HG02973 (cell line): ENCODE measurements around the gene CRYBG3.

Source experiments
- ATAC-seq: cut with Tn5 transposase; IDR thresholded peaks from one replicate; pipeline ENCODE4 v1.9.1; 2021; ENCODE audit warnings: moderate library complexity; ENCODE audit not compliant: unreplicated experiment

The CRYBG3 gene

DNA sequence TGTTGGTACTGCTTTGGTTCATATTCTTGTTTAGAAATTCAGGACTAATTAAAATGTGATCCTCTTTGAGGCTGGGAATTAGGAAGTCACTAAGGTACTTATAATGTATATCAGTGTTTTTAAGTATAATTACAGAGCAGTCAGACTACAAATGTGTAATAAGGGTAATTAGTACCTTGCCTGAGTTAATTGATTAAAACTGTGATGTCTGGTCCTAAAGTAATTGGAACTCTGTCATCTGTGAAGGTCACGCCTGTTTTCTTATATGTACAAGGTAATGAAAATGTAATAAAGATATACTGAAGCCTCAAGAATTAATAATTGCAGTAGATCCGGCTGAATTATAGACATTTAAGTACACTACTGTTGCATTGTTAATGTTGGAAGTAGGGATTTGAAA lies 117.6 kb downstream of the CRYBG3 start:
- ATAC-seq, result no peak

DNA sequence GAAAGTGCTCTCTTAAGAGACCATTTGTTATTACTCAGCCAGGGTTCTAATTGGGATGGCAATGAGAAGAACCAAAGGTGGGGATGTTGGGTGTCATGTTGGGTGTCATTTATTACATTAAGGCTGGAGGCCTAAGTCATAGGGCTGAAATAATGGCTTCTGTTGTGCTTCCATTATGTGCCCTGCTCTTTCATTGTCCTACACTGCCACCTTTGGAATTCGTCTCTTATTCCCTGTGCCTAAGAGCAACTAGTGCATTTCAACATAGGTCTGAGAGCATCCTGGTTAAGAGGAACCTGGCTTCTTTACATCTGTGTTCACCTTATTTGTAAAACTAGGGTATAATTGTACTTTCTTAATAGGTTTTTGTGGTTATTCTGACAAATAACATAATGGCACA lies 118.2 kb downstream of the CRYBG3 start:
- ATAC-seq, result no peak

DNA sequence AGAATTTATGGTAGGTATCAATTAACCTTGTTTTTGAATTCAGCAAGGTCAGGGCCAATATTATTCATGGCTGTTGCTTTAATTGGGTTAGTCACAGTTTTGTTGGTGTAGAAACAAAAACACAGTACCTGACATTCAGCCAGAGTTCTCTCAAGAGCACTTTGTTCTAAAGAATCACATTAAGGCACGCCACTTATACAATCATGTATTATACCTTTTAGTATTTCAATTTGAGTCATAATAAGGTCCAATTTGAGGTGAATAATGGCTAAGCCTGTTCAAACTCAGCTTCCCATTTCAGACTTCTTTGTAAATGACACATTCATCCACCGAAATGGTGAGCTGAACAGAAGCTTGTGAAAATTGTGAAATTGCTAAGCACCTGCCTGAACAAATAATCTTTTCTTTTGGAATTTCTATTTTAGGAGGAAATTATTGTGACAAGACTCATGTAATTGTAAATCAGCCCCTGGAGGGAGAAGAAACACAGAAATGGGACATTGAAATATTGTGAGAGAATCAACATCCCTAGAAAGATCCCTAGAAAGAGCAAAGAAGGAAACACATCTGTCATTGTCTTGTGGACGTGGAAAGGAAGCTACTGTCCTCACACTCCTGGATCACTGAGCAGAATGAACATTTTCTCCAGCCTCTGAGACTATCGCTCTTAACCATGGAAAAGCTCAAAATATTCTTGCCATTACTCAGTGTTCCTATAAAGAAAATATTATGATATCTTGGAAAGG lies 121.2 kb downstream of the CRYBG3 start:
- no peak for ATAC-seq

DNA sequence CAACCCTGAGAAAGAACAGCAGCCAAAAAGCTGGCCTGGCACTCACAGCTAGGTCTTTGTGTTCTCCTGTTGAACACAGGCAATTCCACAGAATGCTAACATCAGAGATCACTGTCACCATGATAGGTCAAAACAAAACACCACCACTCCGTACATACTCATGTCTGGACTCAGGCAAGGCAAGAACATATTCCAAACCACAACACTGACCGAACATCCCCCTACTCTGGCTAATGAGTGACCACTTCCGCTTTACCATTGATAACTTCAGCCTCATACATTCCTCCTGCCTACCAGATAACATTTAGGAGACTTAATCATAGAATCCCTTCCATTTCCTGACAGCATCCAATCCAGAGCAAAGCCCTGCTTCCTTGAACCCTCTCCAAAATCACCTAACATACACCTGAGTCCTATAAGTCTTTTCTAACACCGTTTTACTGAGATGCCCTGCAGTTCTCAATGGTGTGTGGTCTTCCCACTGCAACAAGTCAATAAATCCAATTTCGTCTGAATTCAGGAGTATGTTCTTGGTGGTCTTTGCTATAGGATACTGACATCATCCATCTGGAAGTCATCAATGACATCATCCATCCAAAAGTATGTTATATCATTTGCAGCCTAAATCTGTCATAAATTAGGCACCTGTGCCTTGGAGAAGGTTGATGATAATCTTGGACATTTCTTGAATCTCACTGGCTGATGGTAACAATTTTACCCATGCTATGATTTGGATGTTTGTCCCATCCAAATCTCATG lies 126.7 kb downstream of the CRYBG3 start:
- no peak for ATAC-seq

DNA sequence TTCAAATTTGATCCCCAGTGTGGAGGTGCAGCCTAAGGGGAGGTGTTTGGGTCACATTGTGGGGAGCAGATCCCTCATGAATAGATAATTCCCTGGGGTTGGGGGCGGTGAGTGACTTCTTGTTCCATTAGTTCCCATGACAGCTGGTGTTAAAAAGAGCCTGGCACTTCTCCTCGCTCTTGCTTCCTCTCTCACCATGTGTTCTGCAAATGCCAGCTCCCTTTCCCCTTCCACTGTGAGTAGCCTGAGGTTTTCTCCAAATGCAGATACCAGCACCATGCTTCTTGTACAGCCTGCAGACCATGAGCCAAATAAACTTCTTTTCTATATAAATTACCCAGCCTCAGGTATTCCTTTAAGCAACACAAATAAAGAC lies 127.3 kb downstream of the CRYBG3 start:
- ATAC-seq, result no peak

DNA sequence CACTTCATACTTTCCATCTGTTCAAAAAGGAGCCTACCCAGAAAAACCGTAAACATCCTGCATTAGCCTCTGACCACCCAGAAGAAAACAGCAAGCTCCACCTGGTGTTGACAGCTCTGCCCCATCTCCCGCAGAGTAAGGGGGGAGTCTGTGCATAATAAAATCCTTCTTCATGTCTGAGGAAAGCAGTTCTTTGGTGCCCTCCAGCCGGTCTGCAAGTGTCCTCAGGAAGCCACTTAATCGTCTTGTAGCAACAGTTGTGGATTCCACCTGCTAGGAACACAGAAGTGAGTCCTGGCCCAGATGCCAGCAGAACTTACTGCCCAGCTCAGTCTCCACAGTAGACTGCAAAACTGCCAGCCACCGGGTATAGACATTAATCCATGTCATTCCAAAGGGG lies 127.9 kb downstream of the CRYBG3 start:
- no peak for ATAC-seq

DNA sequence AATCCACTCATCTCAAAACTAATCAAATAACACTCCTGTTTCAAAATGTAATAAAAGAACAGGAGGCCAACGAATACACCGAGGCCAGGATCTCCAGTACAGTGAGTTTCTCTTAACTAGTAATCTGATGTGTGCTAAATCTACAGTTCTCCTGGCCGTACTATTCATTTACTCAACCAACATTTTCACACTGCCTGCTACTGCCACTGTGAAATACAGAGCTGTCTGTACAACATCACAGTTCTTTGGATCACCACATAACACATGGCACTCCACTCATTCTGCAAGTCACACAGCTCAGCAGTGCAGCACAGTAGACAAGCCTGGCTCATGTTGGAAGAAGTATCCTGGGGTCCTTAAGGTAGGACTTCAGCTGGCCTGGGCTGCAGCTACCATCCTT lies 128.5 kb downstream of the CRYBG3 start:
- no peak for ATAC-seq

DNA sequence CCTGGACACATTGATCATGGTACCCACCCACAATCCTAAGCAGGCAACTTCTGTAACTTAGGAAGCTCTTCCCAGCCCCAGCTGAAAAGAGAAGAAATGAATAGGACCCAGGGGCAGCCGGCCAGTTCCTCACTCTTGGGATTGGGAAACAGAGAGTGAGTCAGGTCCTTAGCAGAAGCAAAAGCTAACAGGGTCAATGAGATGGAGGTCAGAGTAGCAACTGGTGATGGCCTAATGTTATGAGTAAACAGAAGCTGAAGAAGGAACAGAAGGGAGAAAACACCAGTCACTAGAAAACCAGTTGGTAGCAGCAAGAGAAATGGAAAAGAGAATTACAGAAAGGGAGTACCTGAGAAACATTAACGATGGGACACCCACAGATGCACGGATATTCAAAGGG lies 130.5 kb downstream of the CRYBG3 start:
- no peak for ATAC-seq

DNA sequence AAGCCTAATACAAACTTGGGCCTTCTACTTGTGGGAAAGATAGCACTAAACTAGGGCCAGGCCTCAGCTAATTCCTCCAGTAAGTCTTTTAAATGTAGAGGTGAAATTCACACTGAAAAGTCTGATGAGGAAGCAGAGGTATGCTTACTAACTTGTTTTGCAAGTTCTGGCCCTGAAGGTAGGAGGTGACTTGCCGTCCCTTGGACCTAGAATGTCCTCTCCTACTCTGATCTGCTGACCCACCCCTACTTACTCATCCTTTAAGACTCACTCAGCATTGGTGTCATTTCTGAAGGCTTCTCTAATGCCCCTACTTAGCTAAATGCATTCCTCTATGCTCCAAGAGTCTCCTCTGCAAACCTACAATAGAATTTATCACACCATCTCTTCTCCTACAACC lies 131.1 kb downstream of the CRYBG3 start:
- ATAC-seq, result no peak

DNA sequence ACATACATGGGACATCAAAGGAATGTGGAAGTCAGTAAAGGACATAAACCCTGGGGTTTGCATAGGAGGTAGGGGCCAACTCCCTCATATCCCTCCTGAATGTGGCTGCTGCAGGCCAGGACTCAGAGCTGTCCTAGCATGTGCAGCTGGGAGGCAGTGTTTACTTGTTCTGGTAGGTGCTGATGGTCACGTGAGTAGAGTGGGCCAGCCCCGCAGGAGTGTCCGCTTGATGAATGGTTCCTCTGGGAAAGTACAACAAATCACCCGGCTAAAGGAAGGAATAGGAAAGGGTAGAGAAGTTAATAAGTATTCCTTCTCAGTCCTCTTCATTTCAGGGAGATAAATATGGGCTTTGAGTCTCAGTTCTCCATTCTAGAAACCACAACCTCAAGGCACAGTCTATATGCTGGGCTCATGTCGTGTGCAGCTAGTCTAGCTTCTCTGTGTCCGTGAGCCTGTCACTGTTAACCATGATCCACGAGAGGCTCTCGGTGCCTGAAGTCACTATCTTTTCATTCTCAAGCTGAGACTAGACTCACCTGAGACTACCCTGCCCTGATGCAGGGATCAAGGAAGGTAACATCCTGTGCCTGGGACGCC lies 132.5 kb downstream of the CRYBG3 start:
- no peak for ATAC-seq

DNA sequence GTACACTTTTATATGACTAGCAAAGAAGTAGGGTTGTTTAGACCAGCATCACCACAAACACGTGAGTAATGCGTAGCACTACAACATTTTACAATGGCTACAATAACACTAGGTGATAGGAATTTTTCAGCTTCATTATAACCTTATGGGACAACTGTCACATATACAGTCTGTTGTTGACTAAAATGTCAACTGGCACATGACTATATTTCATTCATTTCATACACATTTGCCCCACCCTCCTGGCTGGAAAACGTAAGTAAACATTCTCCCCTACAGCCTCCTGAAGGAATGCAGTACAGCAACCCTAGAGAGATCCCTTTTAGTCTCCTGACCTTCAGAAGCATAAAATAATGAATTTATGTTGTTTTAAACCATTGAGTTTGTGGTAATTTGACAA lies 134.2 kb downstream of the CRYBG3 start:
- ATAC-seq, result no peak

DNA sequence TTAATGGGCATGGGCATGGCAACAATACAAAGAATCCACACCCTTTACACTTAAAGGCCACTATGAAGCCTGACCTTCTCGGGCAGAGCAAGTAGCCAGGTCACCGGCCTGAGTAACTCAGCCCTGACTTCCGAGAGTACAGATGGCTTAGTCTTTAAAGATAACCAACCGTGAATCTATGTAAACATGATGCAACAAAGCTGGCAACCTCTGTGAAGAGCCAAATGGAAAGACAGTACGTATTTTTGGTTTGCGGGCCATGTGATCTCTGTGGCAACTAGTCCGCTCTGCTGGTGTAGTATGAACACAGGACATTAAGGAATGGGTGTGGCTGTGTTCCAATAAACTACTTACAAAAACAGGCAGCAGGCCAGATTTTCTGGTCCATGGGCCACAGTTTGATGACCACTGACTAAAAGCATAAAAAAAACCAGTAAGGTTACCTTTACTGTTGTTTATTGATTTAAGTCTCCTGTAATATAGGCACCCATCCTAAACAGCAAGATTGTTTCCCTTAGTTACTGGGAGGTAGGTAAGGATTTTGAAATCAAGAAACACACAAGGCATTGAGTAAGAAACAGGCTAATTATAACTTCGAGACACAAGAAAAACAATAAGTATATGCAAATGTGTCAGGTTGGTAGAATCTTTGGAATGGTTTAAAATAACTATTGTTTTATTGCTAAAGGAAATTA lies 136.0 kb downstream of the CRYBG3 start:
- no peak for ATAC-seq

DNA sequence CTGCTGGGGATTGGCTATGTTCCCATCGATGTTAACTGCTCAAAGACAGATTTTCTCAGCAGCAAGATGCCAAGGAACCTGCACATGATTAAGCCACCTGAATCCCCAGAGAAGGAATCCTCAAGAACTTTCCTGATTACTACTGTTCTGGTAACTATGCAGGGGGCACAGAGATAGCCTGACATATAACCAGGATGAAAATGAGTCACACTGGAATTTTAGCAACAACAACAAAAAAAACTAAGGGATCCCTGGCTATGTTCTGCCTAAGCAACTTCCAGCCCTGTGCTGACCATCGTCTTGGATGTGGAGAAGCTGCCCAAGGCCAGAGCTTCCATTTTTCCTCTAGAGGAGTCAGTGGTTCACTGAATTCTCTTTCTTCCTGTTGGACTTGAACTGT lies 136.6 kb downstream of the CRYBG3 start:
- no peak for ATAC-seq

DNA sequence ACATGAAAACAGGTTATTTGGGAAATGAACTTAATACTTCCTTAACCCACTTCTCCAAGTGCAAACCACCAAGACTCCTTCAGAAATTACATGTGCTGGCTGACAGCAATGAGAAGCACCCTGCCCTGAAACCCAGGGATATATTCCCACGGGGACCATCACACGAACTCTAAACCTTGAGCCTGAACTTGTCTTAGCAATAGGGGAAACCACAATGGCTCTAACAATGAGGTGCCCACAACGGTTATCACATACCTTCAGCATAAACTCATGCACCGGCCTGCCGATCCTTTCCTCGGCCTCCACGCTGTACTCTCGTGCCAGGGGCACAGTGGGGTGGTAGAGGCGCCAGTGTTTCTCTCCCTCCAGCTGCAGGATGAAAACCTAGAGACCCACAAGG lies 137.0 kb downstream of the CRYBG3 start:
- no peak for ATAC-seq

DNA sequence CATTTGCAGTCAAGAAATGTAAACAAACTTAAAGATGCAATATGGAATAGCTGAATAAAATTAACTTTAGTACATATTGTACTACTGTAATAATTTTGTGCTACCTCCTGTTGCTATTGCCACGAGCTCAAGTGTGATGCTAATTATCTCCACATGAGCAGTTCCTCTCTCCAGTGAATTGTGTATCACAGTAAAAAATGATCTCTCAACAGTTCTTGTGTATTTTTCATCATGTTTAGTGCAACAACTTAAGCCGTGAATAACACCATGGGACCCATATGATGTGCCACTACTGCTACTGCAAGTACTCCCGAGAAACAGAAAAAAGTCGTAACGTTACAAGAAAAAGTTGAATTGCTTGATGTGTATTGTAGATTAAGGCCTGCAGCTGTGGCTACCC lies 138.1 kb downstream of the CRYBG3 start:
- ATAC-seq, result no peak

DNA sequence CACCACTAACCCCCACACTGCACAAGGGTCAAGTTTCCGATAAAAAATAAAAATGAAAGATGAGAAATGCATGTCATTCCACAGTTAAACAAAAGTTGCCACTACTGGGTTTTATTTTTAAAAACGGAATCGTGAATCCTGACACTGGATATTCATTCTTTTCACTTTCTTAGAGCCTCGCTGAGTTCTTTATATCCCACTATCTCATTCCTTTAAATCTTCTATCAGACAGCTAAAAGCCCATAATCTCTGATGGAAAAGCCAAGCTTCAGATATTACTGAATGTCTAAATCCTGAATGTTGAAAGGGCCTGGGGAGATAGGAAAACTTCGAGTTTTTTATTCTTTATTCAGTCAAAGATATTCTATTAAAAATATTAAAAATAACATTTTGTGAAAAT lies 138.7 kb downstream of the CRYBG3 start:
- ATAC-seq, result no peak

DNA sequence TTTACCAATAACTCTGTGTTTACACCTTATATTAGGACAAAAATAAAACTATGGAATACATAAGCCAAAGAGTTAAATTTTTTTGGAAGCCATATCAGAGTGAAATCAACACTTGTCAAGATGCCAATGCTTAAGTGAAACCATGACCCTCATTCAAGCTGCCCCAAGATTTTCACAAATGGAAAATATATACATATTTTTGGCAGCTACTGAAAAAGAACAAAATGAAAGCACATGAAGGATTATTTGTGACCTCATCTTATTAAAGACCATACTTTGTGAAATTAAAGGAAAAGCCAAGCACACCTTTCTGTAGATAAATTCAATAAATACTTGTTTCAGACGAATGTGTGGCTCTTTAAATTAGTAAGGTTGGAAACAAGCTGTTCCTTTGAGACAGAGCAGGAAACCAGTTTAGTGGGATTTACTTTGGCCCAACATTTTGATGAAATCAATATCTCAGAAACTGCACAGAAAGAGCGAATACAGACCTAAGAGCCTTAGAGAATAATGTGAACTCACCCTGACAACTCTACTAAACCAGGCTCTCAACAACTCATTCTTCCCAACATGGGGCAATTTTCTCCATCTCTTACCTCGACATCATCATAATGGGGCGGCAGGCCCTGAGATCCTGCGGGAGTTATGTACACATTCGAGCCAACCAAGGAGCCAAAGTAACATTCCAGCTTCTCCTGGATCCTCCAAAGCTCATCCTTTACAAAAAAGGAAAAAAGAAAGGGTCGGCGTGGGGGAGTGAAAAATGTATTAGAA lies 139.4 kb downstream of the CRYBG3 start:
- ATAC-seq, result no peak

DNA sequence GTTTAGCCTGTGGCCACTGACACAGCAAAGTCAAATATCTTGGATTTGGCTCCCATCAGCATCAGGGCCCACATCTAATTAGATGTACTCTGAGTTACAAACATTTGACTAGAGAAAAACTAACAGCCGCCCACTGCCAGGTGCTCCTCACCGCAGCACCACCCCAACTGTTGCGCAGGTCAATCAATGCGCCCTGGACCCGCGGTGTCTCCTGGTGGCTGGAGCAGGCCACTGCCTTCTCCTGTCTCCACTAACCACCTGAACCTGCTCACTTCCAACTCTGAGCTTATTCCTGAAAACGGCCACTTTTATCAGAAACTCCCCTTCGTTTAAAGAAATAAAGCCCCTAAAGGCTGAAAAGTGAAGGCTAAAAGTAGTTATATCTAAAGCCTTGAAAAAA lies 146.2 kb downstream of the CRYBG3 start:
- ATAC-seq, result no peak

DNA sequence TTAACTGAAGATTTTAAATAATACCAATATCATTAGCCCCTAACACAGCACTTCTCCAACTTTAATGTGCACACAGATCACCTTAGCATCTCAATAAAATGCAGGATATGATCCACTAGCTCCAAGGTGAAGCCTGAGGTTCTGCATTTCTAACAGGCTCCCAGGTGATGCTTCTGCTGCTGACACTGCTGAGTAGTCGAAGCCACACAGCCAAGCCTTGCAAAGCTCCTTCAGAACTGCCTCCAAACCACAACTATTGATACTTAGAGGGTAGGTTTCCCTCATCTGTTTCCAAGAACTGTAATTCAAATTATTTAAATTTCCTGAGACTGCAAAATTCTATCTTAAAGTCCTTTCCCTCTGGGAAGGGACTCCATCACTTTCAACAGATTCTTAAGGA lies 146.6 kb downstream of the CRYBG3 start:
- no peak for ATAC-seq

DNA sequence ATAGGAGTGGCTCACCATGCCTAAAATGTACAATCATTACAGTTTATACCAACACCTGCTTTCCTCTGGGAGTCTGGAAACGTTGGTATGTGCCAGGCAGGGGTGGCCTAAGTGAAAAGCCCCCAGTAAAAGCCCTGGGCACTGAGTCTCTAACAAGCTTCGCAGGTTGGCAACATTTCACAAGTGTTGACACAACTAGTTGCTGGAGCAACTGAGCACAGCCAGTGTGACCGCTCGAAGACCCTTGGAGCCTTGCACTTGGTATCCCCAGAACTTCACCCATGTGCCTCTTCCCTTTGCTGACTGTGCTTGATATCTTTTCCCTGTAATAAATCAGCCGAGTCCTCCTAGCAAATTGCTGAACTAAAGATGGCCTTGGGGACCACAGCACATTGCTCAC lies 147.7 kb downstream of the CRYBG3 start:
- ATAC-seq, result no peak

DNA sequence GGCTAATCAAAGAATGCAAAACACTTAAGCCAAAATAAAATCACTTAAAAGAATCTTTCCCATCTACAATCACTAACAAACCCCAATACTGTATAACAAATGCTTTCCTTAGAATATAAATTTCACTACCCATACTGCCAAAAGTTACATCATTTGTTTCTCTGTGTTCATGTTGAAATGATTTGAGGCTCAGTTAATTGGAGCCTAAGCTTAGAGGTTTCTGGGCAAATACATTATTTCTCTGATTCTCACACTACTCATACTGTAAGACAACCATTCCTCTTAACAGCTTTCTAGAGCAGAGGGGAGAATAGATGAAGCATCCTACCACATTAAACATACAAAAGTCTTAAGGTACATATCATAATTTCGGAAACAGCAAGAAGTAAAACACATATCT lies 148.3 kb downstream of the CRYBG3 start:
- ATAC-seq, result no peak
